Spleen (tissue), 7 donors: ENCODE measurements around the gene TCF7L1.

Source experiments
- POLR2A ChIP-seq, 3 donors: fragments of 450-650 bp; IDR thresholded peaks; one replicate each; pipeline ENCODE4 v1.5.1; 2017; ENCODE audit warnings: antibody characterized with exemption in 3 of 3, mild to moderate bottlenecking in 1 of 3
- POLR2AphosphoS5 ChIP-seq, 3 donors: sonication (generic); formaldehyde crosslinking; IDR thresholded peaks; one replicate each; pipeline ENCODE4 v1.5.1; 2017; ENCODE audit warnings: antibody characterized with exemption in 3 of 3
- TF ChIP-seq, protein P1 (sequence below), 11 experiments: fragments of 200-600 bp in 7 of 11; fragments of 450-650 bp in 4 of 11; sonication (generic) in 4 of 11; IDR thresholded peaks in 8 of 11; conservative IDR thresholded peaks in 3 of 11; 1 replicate in 7 of 11; 2 replicates in 4 of 11; pipeline versions ENCODE4 v1.4.0 to v1.8.0; 2016 to 2021; ENCODE audit warnings: antibody characterized with exemption in 11 of 11, inconsistent platforms in 4 of 11, mild to moderate bottlenecking in 1 of 11
- donor health status: DM: no; HTN: no; CAD: no; lungs with moderate emphysema.
- donor health status: DM: no; HTN: no; CAD: no.
- donor health status: DM: no; HTN: no; CAD: no.

DNA sequence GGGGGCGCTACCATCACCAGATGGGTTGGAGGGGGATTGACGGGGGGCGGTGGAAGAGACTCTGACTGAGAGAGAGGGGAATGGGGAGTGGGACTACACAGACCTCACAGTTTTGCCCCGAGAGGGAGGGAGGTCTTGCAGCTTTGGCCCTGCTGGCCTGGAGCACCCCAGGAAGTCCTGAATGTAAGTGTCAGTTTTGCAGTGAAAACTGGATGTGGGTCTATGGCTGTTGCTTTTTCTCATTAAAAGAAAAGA, 2.4 kb downstream of the TCF7L1 start:
- no peak for TF ChIP-seq POLR2A (IDR thresholded peaks at IDR 0.05)
- TF ChIP-seq, protein P1, sequence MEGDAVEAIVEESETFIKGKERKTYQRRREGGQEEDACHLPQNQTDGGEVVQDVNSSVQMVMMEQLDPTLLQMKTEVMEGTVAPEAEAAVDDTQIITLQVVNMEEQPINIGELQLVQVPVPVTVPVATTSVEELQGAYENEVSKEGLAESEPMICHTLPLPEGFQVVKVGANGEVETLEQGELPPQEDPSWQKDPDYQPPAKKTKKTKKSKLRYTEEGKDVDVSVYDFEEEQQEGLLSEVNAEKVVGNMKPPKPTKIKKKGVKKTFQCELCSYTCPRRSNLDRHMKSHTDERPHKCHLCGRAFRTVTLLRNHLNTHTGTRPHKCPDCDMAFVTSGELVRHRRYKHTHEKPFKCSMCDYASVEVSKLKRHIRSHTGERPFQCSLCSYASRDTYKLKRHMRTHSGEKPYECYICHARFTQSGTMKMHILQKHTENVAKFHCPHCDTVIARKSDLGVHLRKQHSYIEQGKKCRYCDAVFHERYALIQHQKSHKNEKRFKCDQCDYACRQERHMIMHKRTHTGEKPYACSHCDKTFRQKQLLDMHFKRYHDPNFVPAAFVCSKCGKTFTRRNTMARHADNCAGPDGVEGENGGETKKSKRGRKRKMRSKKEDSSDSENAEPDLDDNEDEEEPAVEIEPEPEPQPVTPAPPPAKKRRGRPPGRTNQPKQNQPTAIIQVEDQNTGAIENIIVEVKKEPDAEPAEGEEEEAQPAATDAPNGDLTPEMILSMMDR (IDR thresholded peaks at IDR 0.05 in 8 of 11, conservative IDR thresholded peaks at IDR 0.05 in 3 of 11), result no peak
- no peak for TF ChIP-seq POLR2AphosphoS5 (IDR thresholded peaks at IDR 0.05)
